Measurements from ENCODE around the gene SENP5. TPM values are rescaled to one million over a fixed set of nuclear protein-coding genes. Genes with fewer than 3 reads are reported as not detected.
"Not testable (repeated sequence)": the region's sequence is repeated elsewhere in the genome, so short reads cannot be mapped to it uniquely, and the experiment has no call there.

The SENP5 gene, protein sequence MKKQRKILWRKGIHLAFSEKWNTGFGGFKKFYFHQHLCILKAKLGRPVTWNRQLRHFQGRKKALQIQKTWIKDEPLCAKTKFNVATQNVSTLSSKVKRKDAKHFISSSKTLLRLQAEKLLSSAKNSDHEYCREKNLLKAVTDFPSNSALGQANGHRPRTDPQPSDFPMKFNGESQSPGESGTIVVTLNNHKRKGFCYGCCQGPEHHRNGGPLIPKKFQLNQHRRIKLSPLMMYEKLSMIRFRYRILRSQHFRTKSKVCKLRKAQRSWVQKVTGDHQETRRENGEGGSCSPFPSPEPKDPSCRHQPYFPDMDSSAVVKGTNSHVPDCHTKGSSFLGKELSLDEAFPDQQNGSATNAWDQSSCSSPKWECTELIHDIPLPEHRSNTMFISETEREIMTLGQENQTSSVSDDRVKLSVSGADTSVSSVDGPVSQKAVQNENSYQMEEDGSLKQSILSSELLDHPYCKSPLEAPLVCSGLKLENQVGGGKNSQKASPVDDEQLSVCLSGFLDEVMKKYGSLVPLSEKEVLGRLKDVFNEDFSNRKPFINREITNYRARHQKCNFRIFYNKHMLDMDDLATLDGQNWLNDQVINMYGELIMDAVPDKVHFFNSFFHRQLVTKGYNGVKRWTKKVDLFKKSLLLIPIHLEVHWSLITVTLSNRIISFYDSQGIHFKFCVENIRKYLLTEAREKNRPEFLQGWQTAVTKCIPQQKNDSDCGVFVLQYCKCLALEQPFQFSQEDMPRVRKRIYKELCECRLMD
- polyA plus RNA-seq (2013, experiment 1 of 4) = 23.9 TPM
- polyA plus RNA-seq (2013, experiment 2 of 4) = 25.8 TPM
- 23.4 TPM for polyA plus RNA-seq (2013, experiment 3 of 4)
- 20.6 TPM for polyA plus RNA-seq (2013, experiment 4 of 4)

- Histone ChIP-seq H3K4me3 (ENCODE audit: insufficient read depth, low read depth, low read length) (peak within 1 kb of the TSS; percentile 92), H3K27ac (ENCODE audit: insufficient read depth, low read depth, low read length, poor library complexity, severe bottlenecking) (peak within 1 kb of the TSS; percentile 89), H3K9me3 (ENCODE audit: control insufficient read depth, low read length) (no peaks in the 10 kb centered on the region), H3K27me3 (ENCODE audit: control insufficient read depth, insufficient read depth, low read length, poor library complexity, severe bottlenecking) (no peaks in the 10 kb centered on the region), H3K36me3 (ENCODE audit: control insufficient read depth, insufficient read depth, low read length) (no peaks in the 10 kb centered on the region), H3K4me1 (ENCODE audit: control insufficient read depth, insufficient read depth, low read length) (peaks cover 4% of the 10 kb centered on the region)
- 1% methylated on average over 93 of the region's 93 CpGs for WGBS, 2 experiments
Observed at GRCh38 chr3:196867507-196868296, at the start of gene SENP5. SENP5 (plus strand) TSS chr3:196867920; CDS start chr3:196885182, 17,262 bp downstream.

- H3K27me3 ChIP-seq (ENCODE audit: control insufficient read depth, insufficient read depth, low read length, poor library complexity, severe bottlenecking) = no peaks in the 10 kb centered on the region
- no peak overlapping the region for H3K4me3 ChIP-seq (ENCODE audit: insufficient read depth, low read depth, low read length)
- H3K27ac ChIP-seq (ENCODE audit: insufficient read depth, low read depth, low read length, poor library complexity, severe bottlenecking) = no peak overlapping the region
- peaks cover 40% of the 10 kb centered on the region for H3K36me3 ChIP-seq (ENCODE audit: control insufficient read depth, insufficient read depth, low read length)
- WGBS, 2 experiments = 94 to 95% methylated on average over 6 of the region's 6 CpGs
- no peaks in the 10 kb centered on the region for H3K4me1 ChIP-seq (ENCODE audit: control insufficient read depth, insufficient read depth, low read length)
- no peaks in the 10 kb centered on the region for H3K9me3 ChIP-seq (ENCODE audit: control insufficient read depth, low read length)
Observed at GRCh38 chr3:196821806-196822355, 45.8 kb upstream of the SENP5 start.

- H3K27me3 ChIP-seq (ENCODE audit: control insufficient read depth, insufficient read depth, low read length, poor library complexity, severe bottlenecking); H3K4me3 ChIP-seq (ENCODE audit: insufficient read depth, low read depth, low read length); H3K4me1 ChIP-seq (ENCODE audit: control insufficient read depth, insufficient read depth, low read length); H3K27ac ChIP-seq (ENCODE audit: insufficient read depth, low read depth, low read length, poor library complexity, severe bottlenecking); H3K9me3 ChIP-seq (ENCODE audit: control insufficient read depth, low read length): not testable (repeated sequence)
- peaks cover 11% of the 10 kb centered on the region for H3K36me3 ChIP-seq (ENCODE audit: control insufficient read depth, insufficient read depth, low read length)
- WGBS, 2 experiments = 96 to 99% methylated on average over 3 of the region's 3 CpGs
Observed at GRCh38 chr3:196829651-196830050, 38.1 kb upstream of the SENP5 start.

DNA sequence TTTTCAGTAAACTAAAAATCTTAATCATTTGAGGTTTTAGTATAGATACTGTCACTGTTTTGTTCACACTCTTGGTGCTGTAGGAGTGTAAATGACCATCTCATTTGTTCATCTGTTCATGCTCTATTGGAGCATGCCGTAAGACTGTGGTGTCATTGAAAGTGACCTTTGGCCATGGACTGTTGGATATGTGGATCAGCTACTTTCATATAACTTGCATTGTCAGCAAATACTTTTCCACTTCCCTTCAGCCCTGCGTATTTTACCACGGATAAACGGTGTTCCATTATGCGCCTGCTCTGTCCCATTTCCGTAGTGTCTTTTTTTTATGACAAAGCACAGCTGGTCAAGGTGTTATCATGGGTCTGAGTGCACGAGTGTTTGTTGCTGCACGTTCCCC lies 32.6 kb upstream of the SENP5 start:
- H3K27me3 ChIP-seq (ENCODE audit: control insufficient read depth, insufficient read depth, low read length, poor library complexity, severe bottlenecking) = no peaks in the 10 kb centered on the region
- no peaks in the 10 kb centered on the region for H3K9me3 ChIP-seq (ENCODE audit: control insufficient read depth, low read length)
- H3K27ac ChIP-seq (ENCODE audit: insufficient read depth, low read depth, low read length, poor library complexity, severe bottlenecking) = no peak overlapping the region
- WGBS, 2 experiments = 93 to 95% methylated on average over 8 of the region's 8 CpGs
- no peak overlapping the region for H3K4me3 ChIP-seq (ENCODE audit: insufficient read depth, low read depth, low read length)
- H3K36me3 ChIP-seq (ENCODE audit: control insufficient read depth, insufficient read depth, low read length) = peaks cover 5% of the 10 kb centered on the region
- no peaks in the 10 kb centered on the region for H3K4me1 ChIP-seq (ENCODE audit: control insufficient read depth, insufficient read depth, low read length)

DNA sequence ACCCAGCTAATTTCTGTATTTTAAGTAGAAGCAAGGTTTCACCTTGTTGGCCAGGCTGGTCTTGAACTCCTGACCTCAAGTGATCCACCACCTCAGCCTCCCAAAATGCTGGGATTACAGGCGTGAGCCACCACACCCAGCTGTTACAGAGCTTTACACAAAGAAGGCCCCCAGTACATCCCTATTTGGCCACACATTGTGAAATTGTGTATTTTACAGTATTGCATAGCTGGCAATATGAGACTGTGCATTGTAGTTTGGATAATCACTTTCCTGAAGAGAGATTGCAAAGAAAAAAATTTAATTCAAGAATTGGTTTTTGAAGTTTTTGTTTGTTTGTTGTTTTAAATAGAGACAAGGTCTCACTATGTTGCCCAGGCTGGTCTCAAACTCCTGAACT lies 31.1 kb upstream of the SENP5 start:
- WGBS, 2 experiments = 94 to 100% methylated on average over 1 of the region's 1 CpG
- not testable (repeated sequence) for H3K4me1 ChIP-seq (ENCODE audit: control insufficient read depth, insufficient read depth, low read length); H3K36me3 ChIP-seq (ENCODE audit: control insufficient read depth, insufficient read depth, low read length); H3K4me3 ChIP-seq (ENCODE audit: insufficient read depth, low read depth, low read length); H3K27ac ChIP-seq (ENCODE audit: insufficient read depth, low read depth, low read length, poor library complexity, severe bottlenecking); H3K27me3 ChIP-seq (ENCODE audit: control insufficient read depth, insufficient read depth, low read length, poor library complexity, severe bottlenecking); H3K9me3 ChIP-seq (ENCODE audit: control insufficient read depth, low read length)

DNA sequence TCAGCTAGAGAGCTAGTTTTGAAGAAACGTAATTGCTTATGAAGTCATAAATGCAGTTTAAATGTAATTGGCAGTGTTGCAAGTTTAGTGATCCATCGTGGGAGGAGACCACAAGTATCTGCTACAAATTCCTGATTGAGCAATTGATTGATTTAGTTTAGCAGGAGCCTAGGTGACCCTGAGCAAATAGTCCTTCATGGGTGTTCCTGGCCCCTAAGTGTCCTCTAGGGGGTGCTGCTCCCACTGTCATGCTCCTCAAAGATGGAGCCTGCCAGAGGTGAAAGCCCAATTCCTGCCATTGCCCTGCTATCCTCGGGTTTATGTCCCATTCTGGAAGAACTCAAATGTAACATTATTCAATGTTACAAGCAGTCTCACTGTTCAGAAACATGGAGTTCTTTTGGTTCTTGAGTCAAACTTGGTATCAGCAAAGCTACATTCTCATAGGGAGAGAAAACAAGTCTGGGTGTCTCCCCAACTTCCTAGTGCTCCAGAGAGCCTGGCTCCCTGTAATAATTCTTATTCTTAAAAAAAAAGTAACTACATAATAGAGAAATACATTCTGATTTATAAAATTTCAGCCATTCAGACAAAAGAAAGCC lies 29.8 kb upstream of the SENP5 start:
- Histone ChIP-seq H3K4me1 (ENCODE audit: control insufficient read depth, insufficient read depth, low read length) (no peaks in the 10 kb centered on the region), H3K4me3 (ENCODE audit: insufficient read depth, low read depth, low read length) (no peak overlapping the region), H3K36me3 (ENCODE audit: control insufficient read depth, insufficient read depth, low read length) (no peaks in the 10 kb centered on the region), H3K9me3 (ENCODE audit: control insufficient read depth, low read length) (no peaks in the 10 kb centered on the region), H3K27me3 (ENCODE audit: control insufficient read depth, insufficient read depth, low read length, poor library complexity, severe bottlenecking) (no peaks in the 10 kb centered on the region), H3K27ac (ENCODE audit: insufficient read depth, low read depth, low read length, poor library complexity, severe bottlenecking) (no peak overlapping the region)
- WGBS, 2 experiments = 72 to 75% methylated on average over 3 of the region's 3 CpGs

DNA sequence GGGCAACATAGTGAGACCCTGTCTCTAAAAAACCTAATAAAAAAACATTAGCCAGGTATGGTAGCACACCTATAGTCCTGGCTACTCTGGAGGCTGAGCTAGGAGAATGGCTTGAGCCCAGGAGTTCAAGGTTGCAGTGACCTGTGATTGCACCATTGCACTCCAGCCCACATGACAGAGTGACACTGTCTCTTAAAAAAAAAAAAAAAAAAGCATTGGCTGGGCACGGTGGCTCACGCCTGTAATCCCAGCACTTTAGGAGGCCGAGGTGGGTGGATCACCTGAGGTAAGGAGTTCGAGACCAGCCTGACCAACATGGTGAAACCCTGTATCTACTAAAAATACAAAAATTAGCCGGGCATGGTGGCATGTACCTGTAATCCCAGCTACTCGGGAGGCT lies 28.4 kb upstream of the SENP5 start:
- H3K36me3 ChIP-seq (ENCODE audit: control insufficient read depth, insufficient read depth, low read length); H3K27ac ChIP-seq (ENCODE audit: insufficient read depth, low read depth, low read length, poor library complexity, severe bottlenecking); H3K4me3 ChIP-seq (ENCODE audit: insufficient read depth, low read depth, low read length); H3K9me3 ChIP-seq (ENCODE audit: control insufficient read depth, low read length); H3K4me1 ChIP-seq (ENCODE audit: control insufficient read depth, insufficient read depth, low read length); H3K27me3 ChIP-seq (ENCODE audit: control insufficient read depth, insufficient read depth, low read length, poor library complexity, severe bottlenecking): not testable (repeated sequence)
- 86 to 97% methylated on average over 6 of the region's 6 CpGs for WGBS, 2 experiments

GRCh38 chr3:196842567-196843434 lies 24.9 kb upstream of the SENP5 start:
- Histone ChIP-seq H3K9me3 (ENCODE audit: control insufficient read depth, low read length) (peaks cover 3% of the 10 kb centered on the region), H3K4me1 (ENCODE audit: control insufficient read depth, insufficient read depth, low read length) (no peaks in the 10 kb centered on the region), H3K4me3 (ENCODE audit: insufficient read depth, low read depth, low read length) (no peak overlapping the region), H3K27ac (ENCODE audit: insufficient read depth, low read depth, low read length, poor library complexity, severe bottlenecking) (no peak overlapping the region), H3K36me3 (ENCODE audit: control insufficient read depth, insufficient read depth, low read length) (no peaks in the 10 kb centered on the region), H3K27me3 (ENCODE audit: control insufficient read depth, insufficient read depth, low read length, poor library complexity, severe bottlenecking) (no peaks in the 10 kb centered on the region)
- 91% methylated on average over 17 of the region's 17 CpGs for WGBS, 2 experiments

All from ectodermal cell (in vitro differentiated cells).